Skin epidermis (tissue), 12 donors: ENCODE measurements around the gene RNF123.

Source experiments
- H3K27ac ChIP-seq, 21 experiments: fragments of 200-600 bp; sonication (generic) in 11 of 21; one replicate each; pipeline ENCODE4 v1.5.0; 2020; ENCODE audit warnings: mild to moderate bottlenecking in 3 of 21, inconsistent platforms in 2 of 21, moderate library complexity in 2 of 21
- H3K4me3 ChIP-seq, 7 experiments: fragments of 200-600 bp; sonication (generic) in 2 of 7; one replicate each; pipeline ENCODE4 v1.5.0; 2020; ENCODE audit warnings: inconsistent platforms in 2 of 7, mild to moderate bottlenecking in 2 of 7, moderate library complexity in 1 of 7

The RNF123 gene

GRCh38 chr3:49689046-49689907 is at the start of gene RNF123, which contains the start of gene MST1:
RNF123 (plus strand) TSS chr3:49689557; CDS start chr3:49691166, 1,609 bp downstream.
MST1 (minus strand) TSS chr3:49689474; CDS start chr3:49688691, 783 bp downstream.
- Histone ChIP-seq H3K27ac (peak within 1 kb of the TSS; percentile 54 to 94 (median 88)), H3K4me3 (peak within 1 kb of the TSS; percentile 89 to 100 (median 98))

- Histone ChIP-seq H3K4me3 (no peak overlapping the region), H3K27ac (no peak overlapping the region)
Observed at GRCh38 chr3:49641292-49641691, 48.1 kb upstream of the RNF123 start.

- no peak overlapping the region for H3K27ac ChIP-seq
- H3K4me3 ChIP-seq, result no peak overlapping the region
Observed at GRCh38 chr3:49641921-49642707, 47.2 kb upstream of the RNF123 start.

- Histone ChIP-seq H3K27ac (no peak overlapping the region), H3K4me3 (no peak overlapping the region)
Observed at GRCh38 chr3:49642708-49643145, 46.6 kb upstream of the RNF123 start.

GRCh38 chr3:49644684-49645083 is 44.7 kb upstream of the RNF123 start:
- Histone ChIP-seq H3K4me3 (no peak overlapping the region), H3K27ac (no peak overlapping the region)

- H3K27ac ChIP-seq, result no peak overlapping the region
Observed at GRCh38 chr3:49646236-49646635, 43.1 kb upstream of the RNF123 start.

GRCh38 chr3:49647741-49648140 is 41.6 kb upstream of the RNF123 start:
- no peak overlapping the region for H3K4me3 ChIP-seq
- H3K27ac ChIP-seq, result no peak overlapping the region

More at GRCh38 chr3:49646236-49646635, 43.1 kb upstream of the RNF123 start:
- no peak overlapping the region for H3K4me3 ChIP-seq

GRCh38 chr3:49648354-49649019 is 40.9 kb upstream of the RNF123 start:
- no peak overlapping the region for H3K27ac ChIP-seq
- no peak overlapping the region for H3K4me3 ChIP-seq

GRCh38 chr3:49649576-49649975 is 39.8 kb upstream of the RNF123 start:
- no peak overlapping the region for H3K27ac ChIP-seq
- H3K4me3 ChIP-seq, result no peak overlapping the region

- H3K4me3 ChIP-seq, result no peak overlapping the region
- H3K27ac ChIP-seq, result no peak overlapping the region
Observed at GRCh38 chr3:49650177-49650576, 39.2 kb upstream of the RNF123 start.

- Histone ChIP-seq H3K27ac (no peak overlapping the region), H3K4me3 (no peak overlapping the region)
Observed at GRCh38 chr3:49650637-49651036, 38.7 kb upstream of the RNF123 start.

GRCh38 chr3:49652218-49652902 is 37.0 kb upstream of the RNF123 start:
- Histone ChIP-seq H3K4me3 (no peak overlapping the region), H3K27ac (no peak overlapping the region)

- Histone ChIP-seq H3K27ac (no peak overlapping the region), H3K4me3 (no peak overlapping the region)
Observed at GRCh38 chr3:49652903-49653415, 36.4 kb upstream of the RNF123 start.

- Histone ChIP-seq H3K4me3 (no peak overlapping the region), H3K27ac (no peak overlapping the region)
Observed at GRCh38 chr3:49653621-49654020, 35.7 kb upstream of the RNF123 start.

GRCh38 chr3:49654176-49654825 is 35.1 kb upstream of the RNF123 start:
- Histone ChIP-seq H3K27ac (no peak overlapping the region), H3K4me3 (no peak overlapping the region)

- H3K27ac ChIP-seq, result no peak overlapping the region
- no peak overlapping the region for H3K4me3 ChIP-seq
Observed at GRCh38 chr3:49654955-49655556, 34.3 kb upstream of the RNF123 start.

GRCh38 chr3:49655731-49656285 is 33.5 kb upstream of the RNF123 start:
- no peak overlapping the region for H3K27ac ChIP-seq
- no peak overlapping the region for H3K4me3 ChIP-seq

GRCh38 chr3:49656541-49657112 is 32.7 kb upstream of the RNF123 start:
- H3K4me3 ChIP-seq, result no peak overlapping the region
- H3K27ac ChIP-seq, result no peak overlapping the region
